GM12878 (cell line): ENCODE measurements around the gene ESYT2. TPM values are rescaled to one million over a fixed set of nuclear protein-coding genes. Genes with fewer than 3 reads are reported as not detected.
A peak's percentile ranks its signal among the peaks of the same experiment; 100 is the strongest.

Experiments used
- ATAC-seq: fragments of 200-7000 bp; cut with Tn5 transposase; 3 replicates; pipeline ENCODE4 v1.9.1; 2020; ENCODE audit warnings: mild to moderate bottlenecking, moderate library complexity
- BruUV-seq: library from RNA; stranded (reverse); fragments of 400-500 nt; replicated peaks from 2 replicates; lab custom pipeline; 2021; lab: Mats Ljungman, UMichigan
- CTCF ChIA-PET: fragments of 300-600 bp; sonication (Branson Sonifier 250); formaldehyde crosslinking; extraction: SDS; loops from one replicate; lab custom pipeline; 2021; ENCODE audit warnings: inconsistent platforms; lab: Yijun Ruan, JAX
- POLR2A ChIA-PET: fragments of 350-600 bp; formaldehyde crosslinking; extraction: SDS; loops from one replicate; lab custom pipeline; 2021; ENCODE audit warnings: inconsistent platforms; lab: Charles Lee
- RAD21 ChIA-PET: fragments of 300-600 bp; sonication (Branson Sonifier 250); formaldehyde crosslinking; loops from one replicate; lab custom pipeline; 2023; ENCODE audit warnings: antibody characterized with exemption; ENCODE audit not compliant: unreplicated experiment; lab: Charles Lee
- SMC1A ChIA-PET: fragments of 300-600 bp; sonication (Branson Sonifier 250); formaldehyde crosslinking; loops from one replicate; lab custom pipeline; 2023; ENCODE audit not compliant: unreplicated experiment, uncharacterized antibody; lab: Charles Lee
- DNase-seq: peaks from one replicate; pipeline ENCODE4 v3.0.0-alpha.2; 2011; ENCODE audit warnings: low read depth, low spot score
- FAIRE-seq: peaks from 3 replicates; lab custom pipeline; 2011; peaks lifted over from hg19 to GRCh38; lab: Jason Lieb, UNC
- H2AFZ ChIP-seq: 2 replicates; pipeline ENCODE4 v1.6.0; 2011; ENCODE audit warnings: low read depth, low read length, control low read depth; ENCODE audit not compliant: control insufficient read depth
- H3K27ac ChIP-seq: 2 replicates; pipeline ENCODE4 v1.5.1; 2011; ENCODE audit warnings: control low read depth; ENCODE audit not compliant: control insufficient read depth, insufficient read depth
- H3K27me3 ChIP-seq, 2 experiments: replicated peaks in 1 of 2; 2 replicates each; pipeline versions ENCODE4 v1.6.0 to v1.6.1; 2011; ENCODE audit warnings: low read length in 1 of 2; ENCODE audit not compliant: control insufficient read depth in 2 of 2, insufficient read depth in 2 of 2
- H3K36me3 ChIP-seq, 2 experiments: 2 replicates each; pipeline ENCODE4 v1.5.1; 2011; ENCODE audit warnings: low read length in 1 of 2; ENCODE audit not compliant: control insufficient read depth in 2 of 2, insufficient read depth in 2 of 2
- H3K4me1 ChIP-seq: 2 replicates; pipeline ENCODE4 v1.6.1; 2011; ENCODE audit warnings: mild to moderate bottlenecking, low read length, moderate library complexity, mixed read lengths; ENCODE audit not compliant: control insufficient read depth, insufficient read depth
- H3K4me2 ChIP-seq: 2 replicates; pipeline ENCODE4 v1.6.0; 2011; ENCODE audit warnings: control low read depth; ENCODE audit not compliant: control insufficient read depth, insufficient read depth
- H3K4me3 ChIP-seq: fragments of 200-600 bp; sonication (generic); 2 replicates; pipeline ENCODE4 v1.5.1; 2016
- H3K79me2 ChIP-seq: 2 replicates; pipeline ENCODE4 v1.6.0; 2011; ENCODE audit warnings: low read length; ENCODE audit not compliant: control insufficient read depth, insufficient read depth
- H3K9ac ChIP-seq: 2 replicates; pipeline ENCODE4 v1.8.0; 2011; ENCODE audit warnings: low read length, control low read depth, mixed read lengths; ENCODE audit not compliant: control insufficient read depth, insufficient read depth
- H3K9me3 ChIP-seq: replicated peaks from 3 replicates; pipeline ENCODE4 v1.5.1; 2011; ENCODE audit warnings: mild to moderate bottlenecking, low read length; ENCODE audit not compliant: control insufficient read depth, insufficient read depth
- H4K20me1 ChIP-seq: 2 replicates; pipeline ENCODE4 v1.6.0; 2011; ENCODE audit not compliant: control insufficient read depth, insufficient read depth
- CEBPB ChIP-seq, 2 experiments: fragments of 150-350 bp in 1 of 2; IDR thresholded peaks; 2 replicates each; pipeline ENCODE4 v1.6.1; 2012 to 2014; ENCODE audit warnings: low read depth in 2 of 2, low read length in 2 of 2, borderline replicate concordance in 1 of 2, inconsistent platforms in 1 of 2
- CUX1 ChIP-seq: IDR thresholded peaks from 2 replicates; pipeline ENCODE4 v1.6.1; 2012; ENCODE audit warnings: improper control_type of control experiment, low read depth, low read length; ENCODE audit not compliant: insufficient replicate concordance
- HDAC6 ChIP-seq: fragments of 200-600 bp; sonication (generic); IDR thresholded peaks from one replicate; pipeline ENCODE4 v1.8.0; 2017; ENCODE audit warnings: antibody characterized with exemption; ENCODE audit not compliant: unreplicated experiment
- IRF4 ChIP-seq: IDR thresholded peaks from 2 replicates; pipeline ENCODE4 v1.6.1; 2011; ENCODE audit warnings: low read depth, low read length
- KLF5 ChIP-seq: fragments of 450-650 bp; IDR thresholded peaks from 2 replicates; pipeline ENCODE4 v1.6.1; 2014; ENCODE audit warnings: mild to moderate bottlenecking; ENCODE audit not compliant: partially characterized antibody
- MEF2B ChIP-seq: fragments of 450-650 bp; IDR thresholded peaks from 2 replicates; pipeline ENCODE4 v1.6.1; 2018; ENCODE audit warnings: mild to moderate bottlenecking, moderate library complexity; ENCODE audit not compliant: partially characterized antibody, poor library complexity, severe bottlenecking
- MTA3 ChIP-seq: IDR thresholded peaks from 2 replicates; pipeline ENCODE4 v1.6.1; 2012; ENCODE audit warnings: low read length, inconsistent platforms, borderline replicate concordance
- NFXL1 ChIP-seq: fragments of 450-650 bp; IDR thresholded peaks from 2 replicates; pipeline ENCODE4 v1.6.1; 2017; ENCODE audit warnings: antibody characterized with exemption, mild to moderate bottlenecking, borderline replicate concordance
- ZBED1 ChIP-seq: IDR thresholded peaks from 2 replicates; pipeline ENCODE4 v1.6.1; 2016; ENCODE audit warnings: borderline replicate concordance
- ZBTB33 ChIP-seq: fragments of 450-650 bp; IDR thresholded peaks from 2 replicates; pipeline ENCODE4 v1.6.1; 2017; ENCODE audit warnings: mild to moderate bottlenecking
- ZNF207 ChIP-seq: fragments of 450-650 bp; IDR thresholded peaks from 2 replicates; pipeline ENCODE4 v1.6.1; 2014; ENCODE audit warnings: antibody characterized with exemption, mild to moderate bottlenecking, borderline replicate concordance
- ZNF622 ChIP-seq: fragments of 450-650 bp; IDR thresholded peaks from 2 replicates; pipeline ENCODE4 v1.6.1; 2017; ENCODE audit warnings: mild to moderate bottlenecking, inconsistent platforms
- WGBS: methylation state at CpG from one replicate; pipeline ENCODE4 v1.1.6; 2016; ENCODE audit warnings: low lambda C conversion rate; ENCODE audit not compliant: insufficient replicate concordance, insufficient coverage; ENCODE audit errors: missing lambda C conversion rate; 5-methylcytosine and 5-hydroxymethylcytosine counted together
- in situ Hi-C: fragments of 300-500 bp; cut with MboI; formaldehyde crosslinking; loops from 9 replicates; pipeline ENCODE4 v1.14.3; 2018; ENCODE audit warnings: mixed read lengths
- intact Hi-C: fragments of 100-400 bp; cut with micrococcal nuclease; formaldehyde crosslinking; loops from one replicate; pipeline ENCODE4 v1.14.2; 2022; ENCODE audit not compliant: unreplicated experiment
- polyA plus RNA-seq, 11 experiments: library from polyadenylated mRNA; depleted of rRNA in 4 of 11; unstranded in 6 of 11; stranded (reverse) in 5 of 11; fragments of >200 nt; fragmentation: Nextera tagmentation in 4 of 11; fragmentation: Illumina TruSeq in 1 of 11; extraction: Ambion mirVana in 4 of 11; extraction: Trizol in 1 of 11; gene quantifications; 1 replicate in 1 of 11; 2 replicates in 10 of 11; pipeline versions ENCODE4 v1.2.1 to v1.2.3, GENCODE V29; 2011 to 2016; ENCODE audit warnings: inconsistent platforms in 2 of 11, missing spikeins in 2 of 11, low read depth in 1 of 11
- total RNA-seq, 4 experiments: library from RNA; depleted of rRNA in 3 of 4; stranded (reverse); fragments of >200 nt in 3 of 4; fragmentation: Illumina TruSeq in 1 of 4; extraction: Trizol in 1 of 4; gene quantifications; 2 replicates each; pipeline versions ENCODE4 v1.2.1 to v1.2.3, GENCODE V29; 2013 to 2021
- TF ChIP-seq, protein P1 (sequence below): IDR thresholded peaks from 2 replicates; pipeline ENCODE4 v1.6.1; 2011; ENCODE audit warnings: low read depth, mild to moderate bottlenecking, low read length, moderate library complexity, borderline replicate concordance; ENCODE audit errors: extremely low read depth

The ESYT2 gene
- total and polyA plus RNA-seq, 10 of the 15 experiments (the other 5 are each of a cell fraction or from before 2014, with no cell fraction given): 1.9 to 44.6 (median 21.4) TPM

DNA sequence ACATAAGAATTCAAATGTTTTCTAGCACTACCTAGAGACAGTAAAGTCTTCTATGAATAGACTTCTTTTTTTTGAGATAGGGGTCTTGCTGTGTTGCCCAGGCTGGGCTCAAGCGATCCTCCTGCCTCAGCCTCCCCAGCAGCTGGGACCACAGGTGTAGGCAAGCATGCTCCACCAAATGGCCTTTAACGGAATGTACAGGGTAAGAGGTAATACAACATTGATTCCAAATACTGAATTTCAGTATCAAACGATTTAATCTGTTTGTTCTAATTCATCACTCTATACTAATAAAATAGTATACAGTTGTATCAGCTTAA is 68.9 kb downstream of the ESYT2 start:
- no peak overlapping the region for H3K4me2 ChIP-seq
- no peak overlapping the region for H3K27ac ChIP-seq
- no peaks in the 10 kb centered on the region for H3K4me1 ChIP-seq
- CTCF ChIA-PET: interaction anchor here (2.2 kb wide), 1 partner anchor 217 kb away, joined by 8 read pairs; no protein-coding TSS in a partner anchor
- BruUV-seq: no TSS peak
- TF ChIP-seq, protein P1, sequence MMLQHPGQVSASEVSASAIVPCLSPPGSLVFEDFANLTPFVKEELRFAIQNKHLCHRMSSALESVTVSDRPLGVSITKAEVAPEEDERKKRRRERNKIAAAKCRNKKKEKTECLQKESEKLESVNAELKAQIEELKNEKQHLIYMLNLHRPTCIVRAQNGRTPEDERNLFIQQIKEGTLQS: no peak
- TF ChIP-seq MEF2B: no peak
- no peak for TF ChIP-seq MTA3
- no peak for TF ChIP-seq ZBED1
- TF ChIP-seq CEBPB (IDR thresholded peaks at IDR 0.05; ENCODE audit: borderline replicate concordance in 1 of 2, low read depth in 2 of 2, low read length in 2 of 2): no peak
- no peak for TF ChIP-seq HDAC6
- no peak for TF ChIP-seq KLF5
- TF ChIP-seq ZNF622: no peak
- no peak for TF ChIP-seq NFXL1
- TF ChIP-seq ZBTB33: no peak
- TF ChIP-seq IRF4: no peak
- TF ChIP-seq ZNF207: no peak
- TF ChIP-seq CUX1: no peak
- TF ChIP-seq, all 136 proteins: peak for 0
- intact Hi-C loops (loop anchor here (5.0 kb wide), 1 partner anchor 217 kb away; no protein-coding TSS in a partner anchor), in situ Hi-C loops (no loop called here)
- H3K27me3 ChIP-seq: no peaks in the 10 kb centered on the region
- ATAC-seq (no peak), DNase-seq (no peak), FAIRE-seq (peak; percentile 41)
- H3K79me2 ChIP-seq: no peaks in the 10 kb centered on the region
- POLR2A ChIA-PET: no interaction called here
- SMC1A ChIA-PET: no interaction called here
- H3K9me3 ChIP-seq: no peaks in the 10 kb centered on the region
- H3K9ac ChIP-seq: no peak overlapping the region
- H4K20me1 ChIP-seq: no peaks in the 10 kb centered on the region
- H3K36me3 ChIP-seq: peaks cover 7 to 13% of the 10 kb centered on the region in 2 experiments
- RAD21 ChIA-PET: no interaction called here
- H2AFZ ChIP-seq: no peak overlapping the region
- WGBS: 100% methylated on average over 3 of the region's 3 CpGs
- no peak overlapping the region for H3K4me3 ChIP-seq
